Ascending aorta (tissue), 2 donors: ENCODE measurements around the gene MTSS2. TPM values are rescaled to one million over a fixed set of nuclear protein-coding genes. Genes with fewer than 3 reads are reported as not detected.

ENCODE experiments used
- DNase-seq, 2 donors: peaks; one replicate each; pipeline ENCODE4 v3.0.0-alpha.2; 2019; ENCODE audit warnings: low spot score in 2 of 2
- H3K27ac ChIP-seq, 2 donors: fragments of 200-600 bp; sonication (generic); one replicate each; pipeline ENCODE4 v1.5.1; 2016 to 2017; ENCODE audit warnings: mild to moderate bottlenecking in 1 of 2
- H3K27me3 ChIP-seq: fragments of 200-600 bp; sonication (generic); one replicate; pipeline ENCODE4 v1.5.1; 2017
- H3K36me3 ChIP-seq, 2 donors: fragments of 200-600 bp; sonication (generic); one replicate each; pipeline ENCODE4 v1.5.1; 2016
- H3K4me1 ChIP-seq, 2 donors: fragments of 200-600 bp; sonication (generic); one replicate each; pipeline ENCODE4 v1.5.1; 2016 to 2017; ENCODE audit warnings: mild to moderate bottlenecking in 1 of 2
- H3K4me3 ChIP-seq, 2 donors: fragments of 200-600 bp; sonication (generic); one replicate each; pipeline ENCODE4 v1.5.1; 2016 to 2017; ENCODE audit warnings: mild to moderate bottlenecking in 1 of 2
- H3K9me3 ChIP-seq, 2 donors: fragments of 200-600 bp; sonication (generic); one replicate each; pipeline ENCODE4 v1.5.1; 2016
- intact Hi-C: fragments of 100-400 bp; cut with DNase I; formaldehyde crosslinking; loops from one replicate; pipeline ENCODE4 v1.15.1; 2023
- total RNA-seq: library from RNA; depleted of rRNA; stranded (reverse); fragments of >200 nt; gene quantifications from one replicate; pipeline ENCODE4 v1.1.0, GENCODE V29; 2016
- TF ChIP-seq, protein P1 (sequence below), 3 experiments: fragments of 200-600 bp in 2 of 3; fragments of 450-650 bp in 1 of 3; sonication (generic) in 2 of 3; IDR thresholded peaks; one replicate each; pipeline ENCODE4 v1.5.1; 2016 to 2019; ENCODE audit warnings: antibody characterized with exemption in 3 of 3, mild to moderate bottlenecking in 1 of 3, moderate library complexity in 1 of 3

The MTSS2 gene
- total RNA-seq, 1 donor from 2014 or later = 98.6 TPM

DNA sequence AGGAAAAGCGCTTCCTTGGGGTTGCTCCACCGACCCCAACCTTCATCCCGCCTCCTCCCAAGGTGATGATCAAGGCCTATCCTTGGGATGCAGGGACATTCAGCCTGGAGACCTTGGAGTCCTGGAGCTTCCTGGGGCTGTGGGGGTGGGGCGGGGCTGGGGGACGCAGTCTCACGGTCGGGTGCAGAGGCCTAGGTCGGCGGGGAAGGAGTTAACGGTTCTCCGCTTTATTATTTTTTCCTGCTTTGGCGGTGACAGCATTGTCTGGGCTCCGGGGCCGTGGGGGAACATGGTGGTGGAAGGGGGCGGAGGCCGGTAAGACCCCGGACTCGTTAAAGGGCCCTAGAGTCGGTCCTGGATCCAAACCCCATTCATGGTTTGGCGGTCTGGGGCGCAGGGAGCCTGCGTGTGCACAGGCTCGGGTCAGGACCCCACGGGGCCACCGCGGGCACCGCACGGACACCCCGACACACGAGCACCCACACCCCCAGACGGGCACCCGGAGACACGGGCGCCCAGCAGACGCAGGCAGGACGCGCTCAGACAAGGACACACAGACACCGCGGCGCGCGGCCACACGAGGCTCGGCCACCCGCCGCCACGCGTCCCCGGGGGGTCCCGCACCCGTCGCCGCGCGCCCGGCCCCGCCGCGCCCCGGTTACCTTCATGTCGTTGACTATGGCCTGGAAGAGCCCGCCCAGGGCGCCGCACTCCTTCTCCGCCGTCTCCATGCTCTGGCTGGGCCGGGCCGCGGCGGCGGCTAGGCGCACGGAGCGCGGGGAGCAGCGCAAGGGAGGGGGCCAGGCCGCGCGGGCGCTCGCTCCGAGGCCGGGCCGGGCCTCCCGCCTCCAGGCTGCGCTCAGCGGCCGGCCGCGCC is 554 bp downstream of the MTSS2 start:
- intact Hi-C loops = loop anchor here (2.0 to 10.0 kb wide), 4 partner anchors 30 to 880 kb away; no protein-coding TSS in a partner anchor
- no peak for DNase-seq
- TF ChIP-seq, protein P1, sequence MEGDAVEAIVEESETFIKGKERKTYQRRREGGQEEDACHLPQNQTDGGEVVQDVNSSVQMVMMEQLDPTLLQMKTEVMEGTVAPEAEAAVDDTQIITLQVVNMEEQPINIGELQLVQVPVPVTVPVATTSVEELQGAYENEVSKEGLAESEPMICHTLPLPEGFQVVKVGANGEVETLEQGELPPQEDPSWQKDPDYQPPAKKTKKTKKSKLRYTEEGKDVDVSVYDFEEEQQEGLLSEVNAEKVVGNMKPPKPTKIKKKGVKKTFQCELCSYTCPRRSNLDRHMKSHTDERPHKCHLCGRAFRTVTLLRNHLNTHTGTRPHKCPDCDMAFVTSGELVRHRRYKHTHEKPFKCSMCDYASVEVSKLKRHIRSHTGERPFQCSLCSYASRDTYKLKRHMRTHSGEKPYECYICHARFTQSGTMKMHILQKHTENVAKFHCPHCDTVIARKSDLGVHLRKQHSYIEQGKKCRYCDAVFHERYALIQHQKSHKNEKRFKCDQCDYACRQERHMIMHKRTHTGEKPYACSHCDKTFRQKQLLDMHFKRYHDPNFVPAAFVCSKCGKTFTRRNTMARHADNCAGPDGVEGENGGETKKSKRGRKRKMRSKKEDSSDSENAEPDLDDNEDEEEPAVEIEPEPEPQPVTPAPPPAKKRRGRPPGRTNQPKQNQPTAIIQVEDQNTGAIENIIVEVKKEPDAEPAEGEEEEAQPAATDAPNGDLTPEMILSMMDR (IDR thresholded peaks at IDR 0.05) = peak in 1 of 3 experiments; percentile 15

DNA sequence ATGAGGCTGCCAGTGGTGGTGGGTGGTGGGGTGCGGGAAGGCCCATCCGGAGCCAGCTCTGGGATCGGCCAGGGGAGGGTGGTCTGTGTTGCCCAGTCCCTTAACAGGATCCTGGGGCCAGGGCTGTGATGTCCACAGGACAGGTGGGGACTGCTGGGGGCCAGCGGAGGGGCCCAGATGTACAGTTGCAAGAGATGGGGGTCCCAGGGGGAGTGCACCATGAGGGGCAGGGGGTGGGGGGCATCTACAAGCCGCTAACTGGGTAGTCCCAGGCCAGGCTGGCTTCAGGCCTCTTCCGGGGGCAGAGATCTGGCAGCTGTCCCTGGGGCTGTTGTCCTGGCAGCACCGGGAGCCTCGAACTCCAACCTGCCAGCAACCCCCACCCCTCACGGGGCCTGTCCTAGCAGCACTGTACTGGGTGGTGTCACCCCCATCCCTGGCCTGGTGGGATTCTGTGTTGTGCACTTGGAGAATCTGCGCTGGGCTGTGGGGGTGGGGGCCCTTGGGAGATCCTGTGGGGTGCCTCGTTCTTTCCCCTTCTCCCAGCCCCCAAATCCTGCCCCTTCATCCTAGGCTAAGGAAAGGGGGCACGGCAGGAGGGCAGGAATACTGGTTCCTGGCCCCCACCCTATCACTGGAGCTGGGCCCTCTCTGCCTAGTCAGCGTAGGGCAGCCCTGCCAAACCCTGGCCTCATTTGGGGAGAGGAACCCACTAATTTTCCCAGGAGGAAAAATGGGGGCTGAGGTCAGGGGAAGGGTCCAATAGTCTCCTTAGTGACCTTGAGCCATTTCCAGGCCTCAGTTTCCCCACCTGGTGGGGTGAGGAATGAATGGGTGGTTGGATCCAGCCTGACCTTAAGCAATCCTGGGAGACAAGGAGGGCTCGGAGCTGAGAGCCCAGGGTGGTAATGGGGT is 1.4 kb downstream of the MTSS2 start:
- intact Hi-C loops = loop anchor here (2.0 to 10.0 kb wide), 4 partner anchors 30 to 880 kb away; no protein-coding TSS in a partner anchor
- Histone ChIP-seq H3K27ac (peak overlapping the region; percentile 74 to 84), H3K27me3 (no peaks in the 10 kb centered on the region), H3K36me3 (peaks cover 1 to 10% of the 10 kb centered on the region in 2 donors), H3K9me3 (no peaks in the 10 kb centered on the region), H3K4me1 (peaks cover 30 to 78% of the 10 kb centered on the region in 2 donors), H3K4me3 (peak overlapping the region; percentile 89 to 91)
- DNase-seq = no peak
- TF ChIP-seq, protein P1 (IDR thresholded peaks at IDR 0.05) = no peak

More for the DNA sequence above, 554 bp downstream of the MTSS2 start:
- Histone ChIP-seq H3K9me3 (no peaks in the 10 kb centered on the region), H3K36me3 (peaks cover 0 to 3% of the 10 kb centered on the region in 2 donors), H3K27ac (peak overlapping the region; percentile 74 to 84), H3K4me3 (peak overlapping the region; percentile 89 to 91), H3K27me3 (no peaks in the 10 kb centered on the region), H3K4me1 (peaks cover 34 to 84% of the 10 kb centered on the region in 2 donors)

DNA sequence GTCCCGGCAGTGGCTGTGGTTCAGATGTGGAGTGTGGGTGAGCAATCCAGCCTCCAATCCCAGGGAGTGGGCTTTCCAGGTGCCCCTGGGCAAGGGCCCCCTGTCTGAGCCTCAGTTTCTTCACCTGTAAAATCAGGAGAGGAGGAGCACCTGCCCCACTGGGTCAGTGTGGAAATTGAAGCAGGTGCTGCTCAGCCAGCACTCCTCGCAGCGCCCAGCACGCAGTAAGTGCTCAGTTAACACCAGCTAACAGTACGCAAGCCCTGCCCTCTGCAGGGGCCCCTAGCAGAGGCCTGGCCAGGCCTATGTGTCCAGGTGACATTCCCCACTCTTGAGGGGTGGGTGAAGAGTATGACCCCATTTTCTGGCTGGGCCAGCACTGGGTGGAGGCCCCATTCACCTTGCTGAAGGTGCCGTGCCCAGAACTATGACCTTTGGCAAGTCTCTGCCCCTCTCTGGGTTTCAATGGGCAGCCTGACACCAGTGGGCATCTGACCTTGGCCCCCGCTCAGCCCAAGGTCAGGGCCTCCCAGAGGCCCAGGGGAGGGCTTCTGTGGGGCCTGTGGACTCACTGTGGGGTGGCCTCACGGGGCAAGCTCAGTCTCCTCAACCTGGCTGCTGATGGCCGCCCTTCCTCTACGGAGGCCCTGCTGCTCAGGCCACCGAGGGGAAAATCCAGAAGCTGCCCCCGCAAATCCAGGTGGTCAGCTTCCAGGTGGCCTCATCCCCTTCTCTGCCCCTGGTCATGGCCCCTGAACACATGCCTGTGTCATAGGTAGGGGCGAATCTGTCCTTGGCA is 2.5 kb downstream of the MTSS2 start:
- no peaks in the 10 kb centered on the region for H3K27me3 ChIP-seq
- intact Hi-C loops = loop anchor here (10.0 kb wide), 1 partner anchor 881 kb away; no protein-coding TSS in a partner anchor
- H3K4me1 ChIP-seq = peaks cover 24 to 67% of the 10 kb centered on the region in 2 donors
- DNase-seq = no peak
- H3K4me3 ChIP-seq = peak overlapping the region; percentile 89 to 91
- no peaks in the 10 kb centered on the region for H3K9me3 ChIP-seq
- peaks cover 12 to 20% of the 10 kb centered on the region in 2 donors for H3K36me3 ChIP-seq
- peak overlapping the region; percentile 74 to 84 for H3K27ac ChIP-seq
- TF ChIP-seq, protein P1 (IDR thresholded peaks at IDR 0.05) = no peak

DNA sequence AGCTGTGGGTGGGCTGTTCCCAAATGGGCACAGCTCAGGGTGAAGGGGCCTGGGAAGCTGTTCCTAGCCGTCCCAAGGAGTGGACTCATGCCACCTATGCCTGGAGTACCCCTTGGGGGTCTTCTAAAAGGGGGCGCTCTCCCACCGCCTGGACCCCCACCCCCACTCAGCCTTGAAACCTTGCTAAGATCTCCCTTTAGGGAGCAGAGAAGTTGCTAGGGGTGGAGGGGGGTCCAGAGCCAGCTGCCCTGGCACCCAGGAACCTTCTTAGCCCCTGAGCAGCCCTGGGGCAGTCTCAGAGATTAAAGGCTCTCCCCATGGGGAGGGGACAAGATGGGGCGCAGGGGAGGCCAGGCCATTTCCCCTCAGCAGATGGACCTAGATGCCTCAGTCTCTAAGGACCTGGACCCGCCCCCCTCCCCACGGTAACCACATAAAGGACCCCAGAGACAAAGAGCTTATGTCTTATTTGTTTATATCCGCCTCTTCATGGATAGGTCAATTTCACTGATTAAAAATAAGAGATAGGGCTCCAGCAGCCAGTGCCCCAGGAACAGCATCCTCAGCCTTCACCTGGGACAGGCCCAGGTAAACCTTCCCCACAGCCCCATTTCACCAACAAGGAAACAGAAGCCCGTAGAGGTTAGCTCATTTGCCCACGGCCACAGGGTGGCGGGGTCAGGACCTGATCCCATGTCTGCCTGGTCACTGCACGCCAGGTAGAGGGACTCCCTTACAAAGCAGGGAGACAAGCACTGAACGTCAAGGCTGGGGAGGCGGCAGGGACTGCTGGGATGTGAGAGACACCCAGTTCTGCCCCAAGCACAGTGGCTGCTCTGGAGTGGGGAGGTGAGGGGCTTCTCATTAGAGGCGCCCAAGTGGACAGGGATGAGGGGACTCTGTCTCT is 3.4 kb downstream of the MTSS2 start:
- Histone ChIP-seq H3K27ac (peak overlapping the region; percentile 74 to 84), H3K9me3 (no peaks in the 10 kb centered on the region), H3K36me3 (peaks cover 20 to 29% of the 10 kb centered on the region in 2 donors), H3K4me3 (peak overlapping the region in 1 of 2 donors; percentile 91), H3K27me3 (no peaks in the 10 kb centered on the region), H3K4me1 (peaks cover 18 to 59% of the 10 kb centered on the region in 2 donors)
- no peak for DNase-seq
- TF ChIP-seq, protein P1 (IDR thresholded peaks at IDR 0.05) = no peak
- intact Hi-C loops = loop anchor here (10.0 kb wide), 1 partner anchor 882 kb away; no protein-coding TSS in a partner anchor
